PC-9 (cell line): Measurements from ENCODE around the gene GPD2. TPM values are rescaled to one million over a fixed set of nuclear protein-coding genes. Genes with fewer than 3 reads are reported as not detected.

ENCODE experiments used
- BruUV-seq: library from RNA; stranded (reverse); fragments of 400-500 nt; replicated peaks from 2 replicates; lab custom pipeline; 2021; lab: Mats Ljungman, UMichigan
- CTCF ChIA-PET: fragments of 300-600 bp; sonication (Branson Sonifier 250); formaldehyde crosslinking; loops from one replicate; lab custom pipeline; 2022; ENCODE audit warnings: antibody characterized with exemption; lab: Charles Lee
- POLR2A ChIA-PET: fragments of 300-600 bp; sonication (Branson Sonifier 250); formaldehyde crosslinking; loops from one replicate; lab custom pipeline; 2022; ENCODE audit warnings: antibody characterized with exemption; ENCODE audit not compliant: unreplicated experiment; lab: Charles Lee
- DNase-seq, 2 experiments: peaks; one replicate each; pipeline versions ENCODE4 v3.0.0 to v3.0.0-alpha.2; 2015 to 2022; ENCODE audit warnings: mixed read lengths in 1 of 2
- H2AFZ ChIP-seq: fragments of 200-600 bp; sonication (generic); 2 replicates; pipeline ENCODE4 v1.8.1; 2017; ENCODE audit warnings: antibody characterized with exemption
- H3F3A ChIP-seq: fragments of 200-600 bp; sonication (generic); 2 replicates; pipeline ENCODE4 v1.8.1; 2017; ENCODE audit warnings: antibody characterized with exemption, mild to moderate bottlenecking, low read depth; ENCODE audit not compliant: insufficient read depth
- H3K27ac ChIP-seq: fragments of 200-600 bp; sonication (generic); 2 replicates; pipeline ENCODE4 v1.6.1; 2016; ENCODE audit warnings: mixed run types
- H3K27me3 ChIP-seq: fragments of 200-600 bp; sonication (generic); 2 replicates; pipeline ENCODE4 v1.6.1; 2016; ENCODE audit warnings: low read depth, mixed run types; ENCODE audit not compliant: insufficient read depth
- H3K36me3 ChIP-seq: fragments of 200-600 bp; sonication (generic); 2 replicates; pipeline ENCODE4 v1.6.1; 2016; ENCODE audit warnings: low read depth, mixed run types
- H3K4me1 ChIP-seq: fragments of 200-600 bp; sonication (generic); replicated peaks from 2 replicates; pipeline ENCODE4 v1.6.1; 2016; ENCODE audit warnings: mixed run types; ENCODE audit not compliant: insufficient read depth
- H3K4me2 ChIP-seq: fragments of 200-600 bp; sonication (generic); 2 replicates; pipeline ENCODE4 v1.6.1; 2017; ENCODE audit warnings: mixed run types
- H3K4me3 ChIP-seq: fragments of 200-600 bp; sonication (generic); 2 replicates; pipeline ENCODE4 v1.6.1; 2016; ENCODE audit warnings: mixed run types
- H3K79me2 ChIP-seq: fragments of 200-600 bp; sonication (generic); 2 replicates; pipeline ENCODE4 v1.6.1; 2017; ENCODE audit warnings: low read depth, mixed run types
- H3K9me2 ChIP-seq: fragments of 200-600 bp; sonication (generic); 2 replicates; pipeline ENCODE4 v1.8.1; 2017; ENCODE audit warnings: mild to moderate bottlenecking; ENCODE audit not compliant: insufficient read depth
- H3K9me3 ChIP-seq: fragments of 200-600 bp; sonication (generic); 2 replicates; pipeline ENCODE4 v1.8.1; 2016; ENCODE audit warnings: low read depth; ENCODE audit not compliant: insufficient read depth
- H4K20me1 ChIP-seq: fragments of 200-600 bp; sonication (generic); 2 replicates; pipeline ENCODE4 v1.8.1; 2017; ENCODE audit not compliant: insufficient read depth
- CTCF ChIP-seq: fragments of 200-600 bp; sonication (generic); conservative IDR thresholded peaks from 2 replicates; pipeline ENCODE4 v1.6.1; 2017; ENCODE audit warnings: mixed run types, antibody characterized with exemption, mild to moderate bottlenecking, moderate library complexity
- EZH2 ChIP-seq: fragments of 200-600 bp; sonication (generic); IDR thresholded peaks from 2 replicates; pipeline ENCODE4 v1.8.0; 2017; ENCODE audit warnings: antibody characterized with exemption, low read depth
- intact Hi-C: fragments of 100-400 bp; cut with micrococcal nuclease; formaldehyde crosslinking; loops from one replicate; pipeline ENCODE4 v1.10.0; 2022; ENCODE audit not compliant: unreplicated experiment
- total RNA-seq: library from RNA; stranded (reverse); gene quantifications from 2 replicates; pipeline ENCODE4 v1.2.3, GENCODE V29; 2021

Gene GPD2
- total RNA-seq, 1 experiment from 2014 or later, result 47.1 TPM

DNA sequence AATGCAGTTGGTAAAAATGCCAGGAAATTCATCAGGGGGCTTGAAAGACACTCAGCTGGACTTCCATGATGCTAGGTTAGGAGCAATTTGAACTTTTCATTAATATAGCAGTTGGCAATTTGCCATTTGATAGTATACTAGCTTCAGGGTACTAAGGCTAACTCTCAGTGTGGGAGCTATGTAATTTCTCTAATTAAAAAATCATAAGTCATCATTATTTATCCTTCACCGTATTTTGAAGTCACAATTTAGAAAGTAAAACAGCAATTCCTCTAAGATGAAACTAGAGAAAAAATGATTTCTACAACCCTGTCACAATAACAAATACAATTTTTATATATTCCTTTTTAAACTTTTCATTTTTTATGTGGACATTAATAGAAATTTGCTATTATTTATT is 190.8 kb downstream of the GPD2 start:
- H3K9me2 ChIP-seq, result no peaks in the 10 kb centered on the region
- ChIA-PET POLR2A (interaction anchor here (0.6 kb wide), 1 partner anchor 12 kb away, joined by 4 read pairs; no protein-coding TSS in a partner anchor), CTCF (no interaction called here)
- H3K36me3 ChIP-seq, result no peaks in the 10 kb centered on the region
- no peak overlapping the region for H2AFZ ChIP-seq
- H3K27me3 ChIP-seq, result no peaks in the 10 kb centered on the region
- H4K20me1 ChIP-seq, result no peaks in the 10 kb centered on the region
- no TSS peak for BruUV-seq
- H3K79me2 ChIP-seq, result no peaks in the 10 kb centered on the region
- no peaks in the 10 kb centered on the region for H3K4me1 ChIP-seq
- DNase-seq, result no peak
- intact Hi-C loops, result no loop called here
- no peaks in the 10 kb centered on the region for H3F3A ChIP-seq
- H3K4me3 ChIP-seq, result no peak overlapping the region
- H3K27ac ChIP-seq, result no peak overlapping the region
- no peak for TF ChIP-seq CTCF
- no peak for TF ChIP-seq EZH2
- no peak overlapping the region for H3K4me2 ChIP-seq
- no peaks in the 10 kb centered on the region for H3K9me3 ChIP-seq

DNA sequence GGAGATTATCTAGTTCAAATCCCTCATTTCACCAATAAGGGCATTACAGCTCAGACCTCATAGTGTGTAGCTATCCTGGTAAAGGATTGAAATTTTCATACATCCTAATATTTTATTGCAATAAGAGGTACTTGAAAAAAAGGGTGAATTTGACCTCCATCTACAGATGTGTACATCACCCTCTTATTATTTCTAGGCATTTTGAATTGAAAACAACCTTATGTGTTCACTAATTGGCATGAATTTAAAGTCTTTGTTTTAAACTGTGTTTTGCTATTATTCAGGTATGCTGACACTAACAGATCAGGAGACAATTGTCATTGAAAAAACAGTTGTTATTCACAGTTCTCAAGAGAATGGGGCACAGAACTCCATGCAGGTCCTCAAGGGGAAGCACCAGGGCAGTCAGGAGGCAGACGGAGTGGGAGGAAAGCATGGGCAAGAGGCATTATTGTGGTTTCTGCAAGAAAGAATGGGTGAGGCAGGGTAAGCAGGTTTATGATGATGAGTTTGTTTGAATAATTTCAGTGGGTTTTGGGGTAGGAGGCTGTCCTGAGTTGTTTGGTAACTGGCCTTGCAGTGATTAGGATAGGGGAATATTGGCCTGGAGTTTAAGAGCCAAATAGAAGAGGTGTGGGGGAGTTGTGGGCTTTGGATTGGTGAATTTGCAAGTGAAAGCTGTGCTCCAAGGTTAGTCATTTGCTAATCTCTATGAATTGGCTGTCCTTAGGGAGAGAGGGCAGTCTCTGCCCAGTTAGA is 194.6 kb downstream of the GPD2 start:
- CTCF ChIA-PET, result no interaction called here
- POLR2A ChIA-PET, result no interaction called here
- Histone ChIP-seq H2AFZ (no peak overlapping the region), H3K9me2 (no peaks in the 10 kb centered on the region), H3K4me2 (no peak overlapping the region), H3K4me3 (no peak overlapping the region), H4K20me1 (no peaks in the 10 kb centered on the region), H3K9me3 (no peaks in the 10 kb centered on the region), H3K27ac (no peak overlapping the region), H3K27me3 (no peaks in the 10 kb centered on the region), H3K79me2 (no peaks in the 10 kb centered on the region), H3K4me1 (no peaks in the 10 kb centered on the region), H3K36me3 (no peaks in the 10 kb centered on the region), H3F3A (no peaks in the 10 kb centered on the region)
- intact Hi-C loops, result no loop called here
- DNase-seq, result no peak
- no peak for TF ChIP-seq EZH2
- BruUV-seq, result no TSS peak

- ChIA-PET CTCF (no interaction called here), POLR2A (no interaction called here)
- H3K4me1 ChIP-seq, result no peaks in the 10 kb centered on the region
- no peak for DNase-seq
- no peak overlapping the region for H3K4me3 ChIP-seq
- intact Hi-C loops, result no loop called here
- H2AFZ ChIP-seq, result no peak overlapping the region
- H3K9me3 ChIP-seq, result no peaks in the 10 kb centered on the region
- no peaks in the 10 kb centered on the region for H4K20me1 ChIP-seq
- no peaks in the 10 kb centered on the region for H3K36me3 ChIP-seq
- BruUV-seq, result no TSS peak
- H3K27ac ChIP-seq, result no peak overlapping the region
- no peak overlapping the region for H3K4me2 ChIP-seq
- no peak for TF ChIP-seq CTCF
- no peak for TF ChIP-seq EZH2
- no peaks in the 10 kb centered on the region for H3K9me2 ChIP-seq
- H3K27me3 ChIP-seq, result no peaks in the 10 kb centered on the region
- no peaks in the 10 kb centered on the region for H3F3A ChIP-seq
- no peaks in the 10 kb centered on the region for H3K79me2 ChIP-seq
Observed at GRCh38 chr2:156635646-156636045, 199.5 kb downstream of the GPD2 start.

Other genes with a start within 250 kb of the GPD2 start
- 2.3 and 3.0 TPM in 2 replicates for gene NR4A2, start 103.7 kb upstream of the GPD2 start, total RNA-seq